ENCODE measurements around the gene CCDC32.

Gene CCDC32

DNA sequence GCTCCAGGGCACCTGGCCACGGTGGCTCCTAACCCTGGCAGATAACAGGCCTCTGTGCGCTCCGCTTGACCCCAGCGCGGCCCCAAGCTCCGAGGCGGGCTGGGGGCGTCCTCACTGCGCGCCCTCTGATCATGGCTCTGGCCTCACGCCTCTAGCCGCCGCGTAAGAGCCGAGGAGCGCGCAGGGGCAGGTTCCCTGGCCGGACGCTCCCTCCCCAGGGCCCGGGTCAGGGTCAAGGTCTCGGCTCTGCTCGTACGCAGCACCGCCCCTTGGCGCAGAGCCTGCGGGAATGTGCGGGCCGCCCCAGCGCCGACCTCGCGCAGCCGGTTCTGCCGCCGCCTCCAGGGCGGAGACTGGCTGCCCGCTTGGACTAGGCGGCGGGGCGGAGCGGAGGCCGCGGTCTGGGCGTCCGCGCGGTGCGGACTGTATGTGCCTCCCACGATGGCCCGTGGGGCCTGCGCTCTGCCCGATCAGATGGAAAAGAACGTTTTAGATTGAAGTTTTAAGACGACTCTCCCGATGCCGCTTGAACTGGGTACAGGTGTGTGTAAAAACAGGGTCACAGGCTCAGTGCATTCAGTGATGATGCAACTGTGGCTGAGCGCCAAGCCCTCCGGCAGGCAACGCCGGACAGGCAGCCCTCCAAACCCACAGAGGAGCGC is 53.2 kb downstream of the CCDC32 start:
- peak; percentile 23 to 41 for ATAC-seq

DNA sequence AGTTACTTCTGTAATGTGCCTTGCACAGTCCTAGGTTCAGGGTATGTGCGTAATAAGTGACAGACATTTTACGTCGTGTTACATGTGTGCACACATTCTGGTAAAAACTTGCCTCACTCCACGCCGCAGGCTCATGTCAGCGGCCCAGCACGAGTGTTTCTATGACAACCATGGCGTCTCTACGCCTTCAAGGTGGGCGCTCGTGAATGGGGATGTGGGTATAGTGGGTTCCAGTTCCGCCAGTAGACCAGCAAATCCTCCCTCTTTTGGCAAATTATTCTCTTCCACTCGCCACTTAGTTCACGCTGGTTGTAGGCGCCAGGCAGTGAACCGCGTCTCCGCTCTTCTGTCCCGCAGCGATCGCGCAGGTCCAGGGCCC is 53.8 kb downstream of the CCDC32 start:
- ATAC-seq = peak; percentile 35 to 40

DNA sequence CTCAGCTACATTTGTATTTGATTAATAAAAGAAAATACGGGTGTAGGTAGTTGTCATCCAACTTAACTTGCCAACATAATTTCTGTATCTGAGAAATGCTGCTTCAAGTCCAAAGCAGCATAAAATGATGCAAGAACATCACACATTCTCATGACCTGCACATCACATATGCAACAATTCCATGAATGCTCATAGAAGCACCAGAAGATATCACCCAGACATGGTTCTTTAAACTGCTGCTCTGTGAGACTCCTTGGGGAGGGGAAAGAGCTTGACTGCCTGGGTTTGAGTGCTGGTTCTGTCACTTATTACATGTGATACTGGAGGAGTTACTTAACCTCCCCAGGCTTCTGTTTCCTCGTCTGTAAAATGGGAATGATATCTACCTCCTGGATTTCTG is 54.6 kb downstream of the CCDC32 start:
- ATAC-seq = no peak

DNA sequence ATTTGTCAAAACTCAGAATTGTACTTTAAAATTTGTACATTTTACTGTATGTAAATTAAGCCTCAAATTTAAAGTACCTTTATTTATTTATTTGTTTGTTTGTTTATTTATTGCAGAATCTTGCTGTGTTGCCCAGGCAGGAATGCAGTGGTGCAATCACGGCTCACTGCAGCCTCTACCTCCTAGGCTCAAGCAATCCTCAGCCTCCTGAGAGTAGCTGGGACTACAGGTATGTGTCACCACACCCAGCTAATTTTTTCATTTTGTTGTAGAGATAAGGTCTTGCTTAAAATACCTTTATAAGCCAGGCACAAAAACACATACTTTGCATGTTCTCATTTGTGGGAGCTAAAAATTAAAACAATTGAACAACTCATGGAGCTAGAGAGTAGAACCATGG is 56.6 kb downstream of the CCDC32 start:
- no peak for ATAC-seq

DNA sequence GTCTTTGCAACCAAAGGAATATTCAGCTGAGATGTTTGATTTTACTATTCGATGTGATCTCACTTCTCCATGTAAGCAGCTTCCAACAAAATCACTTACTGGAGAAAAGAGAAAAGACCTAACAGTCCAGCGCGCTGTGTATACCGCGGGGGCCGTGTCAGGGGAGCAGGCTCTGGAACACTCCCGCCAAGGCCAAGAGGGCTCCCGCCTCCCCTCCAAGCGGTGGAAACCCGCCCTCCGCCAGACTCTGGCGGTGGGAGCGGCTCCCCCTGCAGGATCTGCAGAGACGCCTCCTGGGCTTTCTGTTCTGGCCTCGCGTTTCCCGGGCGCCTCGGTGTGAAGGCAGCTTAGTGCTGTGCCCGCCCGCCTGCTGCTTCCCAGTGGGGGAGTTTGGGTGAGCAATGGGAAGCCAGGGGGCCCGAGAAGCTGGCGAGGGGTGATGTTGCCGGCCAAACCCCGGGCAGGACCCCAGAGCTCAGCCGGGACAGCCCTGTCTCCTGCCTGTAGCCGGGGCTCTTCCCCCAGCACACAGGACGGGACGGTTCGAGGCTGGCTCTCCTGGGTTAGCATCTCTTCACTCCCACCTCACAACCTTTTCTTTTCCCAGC is 57.8 kb downstream of the CCDC32 start:
- peak; percentile 83 to 89 for ATAC-seq
